Measurements from ENCODE around the gene WNT5B. TPM values are rescaled to one million over a fixed set of nuclear protein-coding genes. Genes with fewer than 3 reads are reported as not detected.

WNT5B gene
- total RNA-seq, 4 donors from 2014 or later, result 11.7 to 34.1 (median 17.6) TPM

- Histone ChIP-seq H3K9me3 (no peaks in the 10 kb centered on the region), H3K27me3 (peaks cover 0 to 13% of the 10 kb centered on the region in 2 donors), H3K4me3 (no peak overlapping the region), H3K4me1 (peaks cover 0 to 63% (median 10%) of the 10 kb centered on the region in 4 donors), H3K27ac (peak overlapping the region in 1 of 4 donors; percentile 63), H3K36me3 (no peaks in the 10 kb centered on the region)
- TF ChIP-seq CTCF (IDR thresholded peaks at IDR 0.05) (no peak), POLR2A (IDR thresholded peaks at IDR 0.05) (no peak), EP300 (IDR thresholded peaks at IDR 0.05) (no peak)
- WGBS, 2 donors, result 61 to 66% methylated on average over 7 of the region's 7 CpGs
- DNase-seq (ENCODE audit: low spot score in 2 of 2), result no peak
These were observed 5.1 kb downstream of the WNT5B start for GRCh38 chr12:1634149-1634548.

- DNase-seq (ENCODE audit: low spot score in 2 of 2), result peak; percentile 81 to 86
- no peak overlapping the region for H3K4me3 ChIP-seq
- H3K27me3 ChIP-seq, result peaks cover 0 to 13% of the 10 kb centered on the region in 2 donors
- TF ChIP-seq CTCF (IDR thresholded peaks at IDR 0.05) (peak; percentile 79 to 87 (median 82)), EP300 (IDR thresholded peaks at IDR 0.05) (peak in 1 of 2 donors; percentile 56), POLR2A (IDR thresholded peaks at IDR 0.05) (no peak)
- H3K4me1 ChIP-seq, result peaks cover 0 to 57% (median 7%) of the 10 kb centered on the region in 4 donors
- H3K27ac ChIP-seq, result peak overlapping the region in 1 of 4 donors; percentile 63
- no peaks in the 10 kb centered on the region for H3K9me3 ChIP-seq
- H3K36me3 ChIP-seq, result peaks cover 0 to 3% (median 0%) of the 10 kb centered on the region in 3 donors
- 39 to 40% methylated on average over 16 of the region's 16 CpGs for WGBS, 2 donors
These were observed 5.7 kb downstream of the WNT5B start for GRCh38 chr12:1634590-1635191.

- DNase-seq (ENCODE audit: low spot score in 2 of 2), result no peak
- Histone ChIP-seq H3K9me3 (no peaks in the 10 kb centered on the region), H3K27ac (peak overlapping the region in 1 of 4 donors; percentile 63), H3K27me3 (peaks cover 0 to 13% of the 10 kb centered on the region in 2 donors), H3K36me3 (peaks cover 0 to 6% (median 0%) of the 10 kb centered on the region in 3 donors), H3K4me3 (no peak overlapping the region), H3K4me1 (peaks cover 0 to 49% (median 5%) of the 10 kb centered on the region in 4 donors)
- WGBS, 2 donors, result 72 to 82% methylated on average over 11 of the region's 11 CpGs
- TF ChIP-seq CTCF (IDR thresholded peaks at IDR 0.05), result no peak
- TF ChIP-seq POLR2A (IDR thresholded peaks at IDR 0.05), result no peak
- TF ChIP-seq EP300 (IDR thresholded peaks at IDR 0.05), result no peak
These were observed 6.5 kb downstream of the WNT5B start for GRCh38 chr12:1635301-1636095.

- no peak overlapping the region for H3K4me3 ChIP-seq
- H3K4me1 ChIP-seq, result peaks cover 0 to 22% (median 2%) of the 10 kb centered on the region in 4 donors
- H3K27ac ChIP-seq, result no peak overlapping the region
- DNase-seq (ENCODE audit: low spot score in 2 of 2), result no peak
- TF ChIP-seq EP300 (IDR thresholded peaks at IDR 0.05), result no peak
- TF ChIP-seq POLR2A (IDR thresholded peaks at IDR 0.05), result no peak
- TF ChIP-seq CTCF (IDR thresholded peaks at IDR 0.05), result no peak
- WGBS, 2 donors, result 49 to 60% methylated on average over 5 of the region's 5 CpGs
- H3K36me3 ChIP-seq, result peaks cover 0 to 6% (median 0%) of the 10 kb centered on the region in 3 donors
- no peaks in the 10 kb centered on the region for H3K27me3 ChIP-seq
- H3K9me3 ChIP-seq, result no peaks in the 10 kb centered on the region
These were observed 9.2 kb downstream of the WNT5B start for GRCh38 chr12:1638203-1638602.

- Histone ChIP-seq H3K36me3 (peaks cover 0 to 6% (median 0%) of the 10 kb centered on the region in 3 donors), H3K9me3 (no peaks in the 10 kb centered on the region), H3K27me3 (no peaks in the 10 kb centered on the region), H3K27ac (no peak overlapping the region), H3K4me3 (no peak overlapping the region), H3K4me1 (peaks cover 0 to 17% (median 10%) of the 10 kb centered on the region in 4 donors)
- DNase-seq (ENCODE audit: low spot score in 2 of 2), result no peak
- WGBS, 2 donors, result 82 to 84% methylated on average over 34 to 40 of the region's 40 CpGs
- TF ChIP-seq CTCF (IDR thresholded peaks at IDR 0.05) (no peak), EP300 (IDR thresholded peaks at IDR 0.05) (no peak), POLR2A (IDR thresholded peaks at IDR 0.05) (no peak)
These were observed 10.5 kb downstream of the WNT5B start for GRCh38 chr12:1639538-1639937.

All from tibial nerve (tissue), 4 donors.